ENCODE results near the gene PTTG1IP2.

PTTG1IP2 gene

GRCh38 chr7:90560730-90561129, 91.3 kb downstream of the PTTG1IP2 start:
- no peak overlapping the region for H3K27ac Mint-ChIP-seq
- H3K4me3 Mint-ChIP-seq: no peak overlapping the region
- DNase-seq (no peak), ATAC-seq (replicated peaks) (no peak)
- H3K4me1 Mint-ChIP-seq: peaks cover 2 to 5% of the 10 kb centered on the region in 2 donors
- peaks cover 0 to 2% of the 10 kb centered on the region in 2 donors for H3K9me3 Mint-ChIP-seq
- H3K27me3 Mint-ChIP-seq: no peaks in the 10 kb centered on the region
- no peaks in the 10 kb centered on the region for H3K36me3 Mint-ChIP-seq
